Esophagus squamous epithelium (tissue), 5 donors: Measurements from ENCODE around the gene IFRD2. TPM values are rescaled to one million over a fixed set of nuclear protein-coding genes. Genes with fewer than 3 reads are reported as not detected.

ENCODE experiments used
- DNase-seq: peaks from one replicate; lab custom pipeline; 2025; lab: John Stamatoyannopoulos, UW
- H3K27ac ChIP-seq, 4 donors: fragments of 200-600 bp; sonication (generic); one replicate each; pipeline ENCODE4 v1.5.1; 2016 to 2019; ENCODE audit warnings: mild to moderate bottlenecking in 1 of 4
- H3K27me3 ChIP-seq, 4 donors: fragments of 200-600 bp; sonication (generic); 1 replicate in 3 of 4; 2 replicates in 1 of 4; pipeline versions ENCODE4 v1.5.1 to v1.6.0; 2017 to 2021; ENCODE audit warnings: antibody characterized with exemption in 1 of 4
- H3K36me3 ChIP-seq, 3 donors: fragments of 200-600 bp; sonication (generic); one replicate each; pipeline ENCODE4 v1.5.1; 2016 to 2019
- H3K4me1 ChIP-seq, 3 donors: fragments of 200-600 bp; sonication (generic); one replicate each; pipeline ENCODE4 v1.5.1; 2017 to 2019
- H3K4me3 ChIP-seq, 4 donors: fragments of 200-600 bp; sonication (generic); 1 replicate in 3 of 4; 2 replicates in 1 of 4; pipeline ENCODE4 v1.5.1; 2016 to 2019; ENCODE audit warnings: mild to moderate bottlenecking in 2 of 4, moderate library complexity in 1 of 4
- H3K9me3 ChIP-seq, 3 donors: fragments of 200-600 bp; sonication (generic); one replicate each; pipeline ENCODE4 v1.5.1; 2016 to 2019
- CTCF ChIP-seq, 6 experiments: fragments of 450-650 bp in 4 of 6; fragments of 200-600 bp in 2 of 6; sonication (generic) in 2 of 6; IDR thresholded peaks; one replicate each; pipeline ENCODE4 v1.5.1; 2016 to 2019; ENCODE audit warnings: antibody characterized with exemption in 6 of 6, mild to moderate bottlenecking in 4 of 6, moderate library complexity in 4 of 6
- POLR2A ChIP-seq, 4 donors: fragments of 450-650 bp; IDR thresholded peaks; one replicate each; pipeline ENCODE4 v1.6.1; 2017; ENCODE audit warnings: antibody characterized with exemption in 4 of 4, mild to moderate bottlenecking in 4 of 4, moderate library complexity in 3 of 4
- WGBS, 2 donors: methylation state at CpG; one replicate each; pipeline ENCODE4 v1.1.5; 2018; 5-methylcytosine and 5-hydroxymethylcytosine counted together
- intact Hi-C: fragments of 100-400 bp; cut with DNase I; formaldehyde crosslinking; loops from one replicate; pipeline ENCODE4 v1.15.0; 2022
- total RNA-seq, 4 donors: library from RNA; depleted of rRNA; stranded (reverse); fragments of >200 nt; gene quantifications; one replicate each; pipeline ENCODE4 v1.1.0, GENCODE V29; 2016
- donor health status: DM: yes; HTN: yes; CAD: no.

The IFRD2 gene
- total RNA-seq, 4 donors from 2014 or later = 49.0 to 100 (median 72.9) TPM

DNA sequence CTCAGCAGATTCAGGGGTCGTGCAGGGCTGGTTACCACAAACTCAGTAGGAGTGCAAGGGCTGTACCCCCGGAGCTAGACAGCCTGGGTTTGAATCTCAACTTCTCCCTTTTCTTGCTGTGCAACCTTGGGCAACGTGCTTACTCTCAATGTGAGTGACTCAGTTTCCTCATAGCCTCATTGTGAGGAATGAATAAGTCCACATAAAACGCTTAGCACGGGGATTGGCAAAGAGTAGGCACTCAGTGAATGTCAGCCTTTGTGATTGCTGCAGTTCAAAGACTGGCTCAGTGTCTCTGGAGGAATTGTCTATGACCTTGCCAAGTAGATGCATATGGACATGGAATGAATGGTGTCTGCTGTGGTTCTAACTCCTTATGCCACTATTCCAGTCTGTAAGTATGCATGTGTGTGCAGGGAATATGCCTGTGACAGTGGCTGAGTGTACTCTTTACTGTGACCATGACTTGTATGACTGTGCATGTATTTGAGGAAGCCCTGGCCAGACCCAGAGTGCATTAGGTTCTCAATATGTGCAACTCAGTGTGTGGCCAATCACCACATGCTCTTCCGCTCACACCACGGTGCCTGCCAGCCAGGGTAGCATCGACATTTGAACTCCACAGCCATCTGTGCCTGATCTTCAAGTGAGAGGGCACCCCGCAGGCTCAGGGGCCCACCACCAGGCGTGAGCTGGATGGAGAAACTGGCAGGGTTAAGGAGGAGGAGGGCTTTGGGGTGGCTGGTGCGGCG lies 7.9 kb upstream of the IFRD2 start:
- no peak for DNase-seq

GRCh38 chr3:50299638-50299928 lies 7.4 kb upstream of the IFRD2 start:
- intact Hi-C loops = no loop called here
- Histone ChIP-seq H3K4me1 (peaks cover 34 to 63% (median 38%) of the 10 kb centered on the region in 3 donors), H3K9me3 (no peaks in the 10 kb centered on the region), H3K36me3 (peaks cover 0 to 13% (median 0%) of the 10 kb centered on the region in 3 donors), H3K27ac (peak overlapping the region; percentile 89 to 94 (median 91)), H3K4me3 (peak overlapping the region; percentile 20 to 72 (median 60)), H3K27me3 (no peaks in the 10 kb centered on the region)
- TF ChIP-seq POLR2A (IDR thresholded peaks at IDR 0.05) (no peak), CTCF (IDR thresholded peaks at IDR 0.05) (no peak)
- 0% methylated on average over 3 of the region's 12 CpGs; no CpG with 5 or more reads in 1 of the 2 donors for whole genome bisulfite sequencing, 2 donors
- no peak for DNase-seq

More for the DNA sequence above, 7.9 kb upstream of the IFRD2 start:
- Histone ChIP-seq H3K4me3 (peak overlapping the region; percentile 20 to 72 (median 60)), H3K4me1 (peaks cover 34 to 66% (median 38%) of the 10 kb centered on the region in 3 donors), H3K27ac (peak overlapping the region; percentile 89 to 94 (median 91)), H3K27me3 (no peaks in the 10 kb centered on the region), H3K36me3 (peaks cover 0 to 13% (median 0%) of the 10 kb centered on the region in 3 donors), H3K9me3 (no peaks in the 10 kb centered on the region)
- TF ChIP-seq POLR2A (IDR thresholded peaks at IDR 0.05) (peak in 1 of 4 donors; percentile 5), CTCF (IDR thresholded peaks at IDR 0.05) (no peak)
- WGBS, 2 donors = 34 to 51% methylated on average over 8 to 11 of the region's 12 CpGs
- intact Hi-C loops = no loop called here

DNA sequence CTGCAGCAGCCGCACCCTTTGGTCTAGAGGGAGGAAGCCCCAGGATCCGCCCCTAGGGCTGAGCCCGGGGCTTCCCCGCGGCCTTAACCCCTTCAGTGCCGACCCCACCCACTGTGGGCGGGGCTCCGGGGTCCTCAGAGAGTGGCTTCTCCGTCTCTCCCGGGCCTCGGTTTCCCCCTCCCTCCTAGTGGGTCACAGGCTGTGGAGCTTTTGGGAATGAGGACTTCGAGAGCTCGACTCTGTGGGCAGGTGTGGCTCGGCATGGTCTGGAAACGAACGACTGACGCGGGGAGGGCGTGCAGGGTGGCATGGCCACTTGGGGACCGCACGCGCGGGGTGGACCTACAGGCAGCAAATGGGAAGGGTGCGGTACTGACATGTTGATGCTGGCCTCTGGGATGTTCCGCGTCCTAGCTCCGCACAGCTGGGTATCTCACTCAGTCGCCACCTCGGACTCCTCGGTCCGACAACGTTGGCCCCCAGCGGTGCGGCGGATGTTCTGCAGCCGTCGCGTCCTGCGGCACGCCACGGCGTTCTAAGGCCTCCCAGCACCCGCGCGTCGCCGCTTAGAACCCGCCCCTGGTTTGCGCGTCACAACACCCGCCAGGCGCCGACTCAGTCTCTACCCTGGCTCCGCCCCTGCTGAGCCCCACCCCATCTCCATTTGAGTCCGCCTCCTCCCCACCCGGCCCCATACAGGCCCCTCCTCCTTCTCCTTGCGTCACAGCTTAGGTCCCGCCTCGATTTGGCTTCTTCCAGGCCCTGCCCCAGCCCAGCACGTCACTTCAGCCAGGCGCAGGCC lies 6.8 kb upstream of the IFRD2 start, which contains the start of the genes HYAL3 and NAA80:
HYAL3 (minus strand) TSS at position 570 of the 802 bp plus-strand sequence. CDS start 3,803 bp downstream, outside the sequence.
NAA80 (minus strand) TSS at position 570 of the 802 bp plus-strand sequence. CDS start 1,942 bp downstream, outside the sequence.
- TF ChIP-seq CTCF (IDR thresholded peaks at IDR 0.05) (peak in 5 of 6 experiments; percentile 29 to 64 (median 44)), POLR2A (IDR thresholded peaks at IDR 0.05) (peak in 3 of 4 donors; percentile 50 to 98 (median 92))
- no peaks in the 10 kb centered on the region for H3K27me3 ChIP-seq
- intact Hi-C loops = no loop called here
- peaks cover 0 to 13% (median 0%) of the 10 kb centered on the region in 3 donors for H3K36me3 ChIP-seq
- 0% methylated on average over 13 to 26 of the region's 61 CpGs for WGBS, 2 donors
- DNase-seq = peak; percentile 97
- H3K4me1 ChIP-seq = peaks cover 34 to 59% (median 38%) of the 10 kb centered on the region in 3 donors
- no peaks in the 10 kb centered on the region for H3K9me3 ChIP-seq
- peak within 1 kb of the TSS; percentile 49 to 72 (median 60) for H3K4me3 ChIP-seq
- H3K27ac ChIP-seq = peak within 1 kb of the TSS; percentile 89 to 94 (median 91)

GRCh38 chr3:50297896-50298725 lies 5.9 kb upstream of the IFRD2 start:
- peaks cover 28 to 54% (median 29%) of the 10 kb centered on the region in 3 donors for H3K4me1 ChIP-seq
- TF ChIP-seq POLR2A (IDR thresholded peaks at IDR 0.05) = no peak
- TF ChIP-seq CTCF (IDR thresholded peaks at IDR 0.05) = peak in 3 of 6 experiments; percentile 4 to 27 (median 20)
- peaks cover 0 to 13% (median 0%) of the 10 kb centered on the region in 3 donors for H3K36me3 ChIP-seq
- H3K9me3 ChIP-seq = no peaks in the 10 kb centered on the region
- no peak for DNase-seq
- intact Hi-C loops = no loop called here
- H3K4me3 ChIP-seq = peak overlapping the region; percentile 49 to 72 (median 60)
- WGBS, 2 donors = 45 to 60% methylated on average over 5 to 9 of the region's 9 CpGs
- H3K27ac ChIP-seq = peak overlapping the region; percentile 89 to 94 (median 91)
- H3K27me3 ChIP-seq = no peaks in the 10 kb centered on the region
